Adrenal gland (tissue), 5 donors: ENCODE measurements around the gene ACTN2.

Source experiments
- CTCF ChIP-seq, 6 experiments: fragments of 450-650 bp in 4 of 6; fragments of 200-600 bp in 2 of 6; sonication (generic) in 1 of 6; IDR thresholded peaks; 1 replicate in 5 of 6; 2 replicates in 1 of 6; pipeline versions ENCODE4 v1.5.1 to v1.8.0; 2016 to 2021; ENCODE audit warnings: antibody characterized with exemption in 6 of 6, mild to moderate bottlenecking in 2 of 6, moderate library complexity in 1 of 6
- POLR2A ChIP-seq, 2 donors: fragments of 450-650 bp; IDR thresholded peaks; one replicate each; pipeline ENCODE4 v1.6.1; 2017; ENCODE audit warnings: antibody characterized with exemption in 2 of 2, mild to moderate bottlenecking in 2 of 2, moderate library complexity in 1 of 2
- donor health status: DM: no; HTN: no; CAD: no.

- TF ChIP-seq POLR2A (IDR thresholded peaks at IDR 0.05) = no peak
- peak in 5 of 6 experiments; percentile 7 to 41 (median 18) for TF ChIP-seq CTCF (IDR thresholded peaks at IDR 0.05)
Measured at GRCh38 chr1:236774926-236775325, 88.6 kb downstream of the ACTN2 start.
